ENCODE data around the gene OR6C76. TPM values are rescaled to one million over a fixed set of nuclear protein-coding genes. Genes with fewer than 3 reads are reported as not detected.
"Not testable (repeated sequence)": the region's sequence is repeated elsewhere in the genome, so short reads cannot be mapped to it uniquely, and the experiment has no call there.

The OR6C76 gene
- polyA plus RNA-seq, 1 experiment = not detected

DNA sequence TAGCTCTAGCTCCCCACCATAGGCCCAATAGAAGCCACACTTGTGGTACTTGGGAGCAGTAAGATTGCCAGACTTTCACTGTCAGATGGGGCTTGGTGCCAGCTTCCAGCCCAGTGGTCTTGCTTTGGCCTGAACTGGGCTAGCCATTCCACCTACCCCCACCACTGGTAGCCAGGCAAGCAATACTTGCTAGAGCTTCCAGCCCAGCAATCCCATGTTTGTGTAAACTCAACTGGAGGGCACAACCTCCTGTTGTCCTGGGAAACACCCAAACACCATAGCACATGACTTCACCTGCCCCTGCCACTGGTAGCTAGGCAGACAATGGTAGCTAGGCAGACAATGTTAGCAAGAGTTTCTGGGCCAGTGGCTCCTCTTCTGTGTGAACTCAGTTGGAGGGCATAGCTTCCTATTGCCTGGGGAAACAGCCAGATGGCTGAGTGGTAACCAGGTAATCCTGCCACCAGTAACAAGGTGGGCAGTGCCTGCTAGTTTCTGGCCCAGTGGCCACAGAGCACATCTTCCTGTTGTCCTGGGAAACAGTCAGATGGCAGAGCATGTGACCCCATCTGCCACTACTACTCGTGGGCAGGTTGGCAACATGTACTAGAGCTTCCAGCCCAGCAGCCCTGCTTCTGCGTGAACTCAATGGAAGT, 5.6 kb upstream of the OR6C76 start:
- POLR2A ChIA-PET = no interaction called here

DNA sequence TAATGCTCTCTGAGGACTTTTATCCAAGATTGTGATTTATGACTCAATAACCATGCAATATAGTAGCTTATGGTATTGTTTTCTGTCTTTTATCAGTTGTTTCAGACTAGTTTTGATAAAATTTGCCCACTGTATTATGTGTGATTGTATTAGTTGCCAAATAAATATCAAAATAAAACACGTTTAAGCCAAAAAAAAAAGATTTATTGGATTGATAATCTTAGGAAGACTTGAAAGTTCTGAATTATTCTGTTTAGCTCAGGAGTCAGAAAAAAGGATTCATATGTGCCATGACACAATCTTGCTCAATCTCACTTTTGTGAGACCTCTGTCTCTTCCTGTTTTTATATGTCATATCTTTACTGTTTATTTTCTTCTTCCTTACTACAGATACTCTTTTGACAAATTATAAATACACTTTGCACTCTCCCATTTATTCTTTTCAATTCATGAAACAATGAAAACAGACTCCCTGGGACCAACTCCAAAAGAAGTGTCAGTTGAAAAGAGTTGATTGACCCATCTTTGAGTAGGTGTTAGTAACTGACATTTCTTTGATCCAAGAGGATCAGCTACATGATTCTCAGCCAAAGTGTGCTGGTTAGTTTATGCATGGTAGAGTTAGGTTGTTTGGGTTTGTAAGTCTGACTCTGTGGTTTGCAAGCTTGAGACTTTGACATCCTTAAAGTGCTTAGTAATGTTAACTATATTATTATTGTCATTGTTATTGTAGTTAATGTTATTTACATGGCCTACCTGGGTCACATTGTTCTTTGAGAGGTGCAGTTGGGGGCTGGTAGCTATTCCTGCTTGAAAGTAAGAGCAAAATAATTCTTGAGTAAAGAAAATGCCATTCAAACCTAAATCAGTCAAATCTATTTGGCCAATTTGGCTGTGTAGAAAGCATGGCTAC, 2.5 kb downstream of the OR6C76 start:
- ChIA-PET CTCF (interaction anchor here (0.6 kb wide), 1 partner anchor 17 kb away, joined by 3 read pairs; no protein-coding TSS in a partner anchor), POLR2A (no interaction called here)
- Histone ChIP-seq H3K4me3 (ENCODE audit: low read depth, low read length) (no peak overlapping the region), H3K36me3 (ENCODE audit: control insufficient read depth, insufficient read depth, low read length) (no peaks in the 10 kb centered on the region), H3K27me3 (ENCODE audit: control insufficient read depth, insufficient read depth, low read length) (no peaks in the 10 kb centered on the region)
- DNase-seq (ENCODE audit: low read depth) = no peak
- no peak for TF ChIP-seq CTCF (IDR thresholded peaks at IDR 0.05; ENCODE audit: insufficient read depth, low read depth, low read length)

More for the DNA sequence above, 5.6 kb upstream of the OR6C76 start:
- Histone ChIP-seq H3K4me3 (ENCODE audit: low read depth, low read length) (no peak overlapping the region), H3K36me3 (ENCODE audit: control insufficient read depth, insufficient read depth, low read length) (no peaks in the 10 kb centered on the region), H3K27me3 (ENCODE audit: control insufficient read depth, insufficient read depth, low read length) (no peaks in the 10 kb centered on the region)
- CTCF ChIA-PET = no interaction called here
- no peak for TF ChIP-seq CTCF (IDR thresholded peaks at IDR 0.05; ENCODE audit: insufficient read depth, low read depth, low read length)
- no peak for DNase-seq (ENCODE audit: low read depth)

GRCh38 chr12:55441233-55441632, 15.2 kb downstream of the OR6C76 start:
- H3K36me3 ChIP-seq (ENCODE audit: control insufficient read depth, insufficient read depth, low read length); POLR2A ChIA-PET; H3K27me3 ChIP-seq (ENCODE audit: control insufficient read depth, insufficient read depth, low read length); CTCF ChIA-PET; H3K4me3 ChIP-seq (ENCODE audit: low read depth, low read length); DNase-seq (ENCODE audit: low read depth): not testable (repeated sequence)

DNA sequence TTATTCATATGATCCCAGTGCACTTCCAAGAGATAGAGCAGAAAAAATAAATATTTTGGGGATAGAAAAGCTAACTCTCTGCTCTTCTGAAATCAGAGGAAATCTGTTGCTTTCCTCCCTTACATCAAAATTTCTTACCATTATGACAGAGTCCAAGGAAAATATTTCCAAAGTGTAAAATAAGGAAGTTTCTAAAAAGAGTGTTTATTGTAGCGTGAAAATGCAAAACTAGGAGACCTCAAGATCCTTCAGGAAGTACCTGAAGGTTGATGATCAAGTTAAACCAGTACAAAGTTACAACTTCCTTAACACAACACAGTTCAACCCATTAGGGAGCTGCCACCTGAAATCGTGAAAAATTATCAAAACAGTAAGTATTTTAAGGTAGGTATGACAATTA, 17.7 kb downstream of the OR6C76 start, which contains the start of gene OR6C2:
OR6C2 (plus strand) TSS at position 301 of the 400 bp plus-strand sequence. CDS start 8,138 bp downstream, outside the sequence.
- POLR2A ChIA-PET = no interaction called here
- no peaks in the 10 kb centered on the region for H3K36me3 ChIP-seq (ENCODE audit: control insufficient read depth, insufficient read depth, low read length)
- H3K4me3 ChIP-seq (ENCODE audit: low read depth, low read length) = no peak within 1 kb of the TSS
- CTCF ChIA-PET = no interaction called here
- H3K27me3 ChIP-seq (ENCODE audit: control insufficient read depth, insufficient read depth, low read length) = no peaks in the 10 kb centered on the region
- no peak for DNase-seq (ENCODE audit: low read depth)
- no peak for TF ChIP-seq CTCF (IDR thresholded peaks at IDR 0.05; ENCODE audit: insufficient read depth, low read depth, low read length)

DNA sequence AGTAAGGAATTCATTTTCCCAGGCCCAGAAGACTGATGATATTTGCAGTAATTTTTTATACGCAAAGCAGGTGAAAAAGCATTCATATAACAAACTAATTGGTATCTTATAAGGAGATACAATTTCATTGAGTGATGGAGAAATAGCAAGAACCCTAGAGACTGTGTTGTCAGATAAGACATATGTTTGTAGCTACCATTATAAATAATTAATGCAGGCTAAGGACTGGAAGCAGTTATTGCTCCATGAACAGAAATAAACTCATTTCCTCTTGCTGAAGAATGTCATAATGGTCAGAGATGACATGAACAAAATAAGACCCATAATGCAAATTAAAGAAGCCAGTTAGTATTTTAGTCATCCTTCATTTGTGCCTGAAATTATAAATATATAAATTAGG, 19.3 kb downstream of the OR6C76 start:
- Histone ChIP-seq H3K4me3 (ENCODE audit: low read depth, low read length) (no peak overlapping the region), H3K36me3 (ENCODE audit: control insufficient read depth, insufficient read depth, low read length) (no peaks in the 10 kb centered on the region), H3K27me3 (ENCODE audit: control insufficient read depth, insufficient read depth, low read length) (no peaks in the 10 kb centered on the region)
- DNase-seq (ENCODE audit: low read depth) = no peak
- POLR2A ChIA-PET = no interaction called here
- CTCF ChIA-PET = interaction anchor here (0.6 kb wide), 1 partner anchor 17 kb away, joined by 3 read pairs; no protein-coding TSS in a partner anchor
- no peak for TF ChIP-seq CTCF (IDR thresholded peaks at IDR 0.05; ENCODE audit: insufficient read depth, low read depth, low read length)
